K562 (cell line): ENCODE data around the gene GPALPP1. TPM values are rescaled to one million over a fixed set of nuclear protein-coding genes. Genes with fewer than 3 reads are reported as not detected.

Source experiments
- ATAC-seq: fragments of 200-7000 bp; cut with Tn5 transposase; 3 replicates; pipeline ENCODE4 v1.9.1; 2020; ENCODE audit warnings: moderate library complexity
- BruUV-seq: library from RNA; stranded (reverse); fragments of 400-500 nt; replicated peaks from 2 replicates; lab custom pipeline; 2021; lab: Mats Ljungman, UMichigan
- CTCF ChIA-PET: fragments of 300-600 bp; formaldehyde crosslinking; extraction: SDS; loops from one replicate; lab custom pipeline; 2021; ENCODE audit warnings: low intra/inter-chr PET ratio; lab: Yijun Ruan, JAX
- POLR2A ChIA-PET: fragments of 300-600, 350-650 bp; sonication (Branson Sonifier 250); formaldehyde crosslinking; extraction: SDS; loops from one replicate; lab custom pipeline; 2021; ENCODE audit warnings: antibody characterized with exemption, inconsistent platforms; lab: Yijun Ruan, JAX
- DNase-seq, 4 experiments: peaks; one replicate each; pipeline versions ENCODE4 v3.0.0 to v3.0.0-alpha.2; 2011 to 2018; ENCODE audit warnings: low spot score in 3 of 4, mixed read lengths in 3 of 4; ENCODE audit errors: extremely low read depth in 1 of 4
- FAIRE-seq: peaks from 2 replicates; lab custom pipeline; 2011; peaks lifted over from hg19 to GRCh38; lab: Jason Lieb, UNC
- H2AFZ ChIP-seq: 2 replicates; pipeline ENCODE4 v1.6.0; 2011; ENCODE audit warnings: low read depth, low read length, control low read depth, inconsistent platforms
- H3K27ac ChIP-seq: fragments of 200-600 bp; 3 replicates; pipeline ENCODE4 v1.8.0; 2011; ENCODE audit warnings: low read depth, mild to moderate bottlenecking, control low read depth, inconsistent platforms, low read length, moderate library complexity, mixed read lengths; ENCODE audit errors: extremely low read depth
- H3K27me3 ChIP-seq, 2 experiments: fragments of 300-600 bp in 1 of 2; 2 replicates in 1 of 2; 3 replicates in 1 of 2; pipeline versions ENCODE4 v1.6.0 to v1.8.0; 2011; ENCODE audit warnings: inconsistent platforms in 2 of 2, low read length in 2 of 2, mild to moderate bottlenecking in 1 of 2, mixed read lengths in 1 of 2, moderate library complexity in 1 of 2; ENCODE audit not compliant: control insufficient read depth in 2 of 2, insufficient read depth in 2 of 2
- H3K36me3 ChIP-seq: fragments of 300-600 bp; 3 replicates; pipeline ENCODE4 v1.8.0; 2011; ENCODE audit warnings: mild to moderate bottlenecking, low read length, inconsistent platforms; ENCODE audit not compliant: control insufficient read depth, insufficient read depth
- H3K4me1 ChIP-seq, 2 experiments: fragments of 200-600 bp in 1 of 2; replicated peaks in 1 of 2; 2 replicates in 1 of 2; 3 replicates in 1 of 2; pipeline versions ENCODE4 v1.5.1 to v1.8.0; 2011; ENCODE audit warnings: inconsistent platforms in 2 of 2, low read length in 2 of 2, mild to moderate bottlenecking in 1 of 2, mixed read lengths in 1 of 2, moderate library complexity in 1 of 2; ENCODE audit not compliant: control insufficient read depth in 2 of 2, insufficient read depth in 2 of 2
- H3K4me2 ChIP-seq: 2 replicates; pipeline ENCODE4 v1.6.1; 2011; ENCODE audit warnings: low read length, control low read depth, inconsistent platforms, mixed read lengths; ENCODE audit not compliant: insufficient read depth
- H3K4me3 ChIP-seq: fragments of 200-600 bp; sonication (generic), shearing (Covaris generic); 2 replicates; pipeline ENCODE4 v1.5.1; 2016; ENCODE audit warnings: control low read depth, inconsistent platforms
- H3K79me2 ChIP-seq: fragments of 200-600 bp; 3 replicates; pipeline ENCODE4 v1.8.0; 2011; ENCODE audit warnings: low read length, inconsistent platforms; ENCODE audit not compliant: control insufficient read depth, insufficient read depth
- H3K9ac ChIP-seq, 2 experiments: 2 replicates each; pipeline versions ENCODE4 v1.6.0 to v1.6.1; 2011; ENCODE audit warnings: low read depth in 2 of 2, low read length in 2 of 2, control low read depth in 1 of 2, inconsistent platforms in 1 of 2, mild to moderate bottlenecking in 1 of 2, mixed read lengths in 1 of 2; ENCODE audit not compliant: insufficient read depth in 1 of 2
- H3K9me1 ChIP-seq: one replicate; pipeline ENCODE4 v1.6.0; 2011; ENCODE audit warnings: inconsistent platforms, mild to moderate bottlenecking, low read length, moderate library complexity; ENCODE audit not compliant: control insufficient read depth, insufficient read depth
- H3K9me3 ChIP-seq: replicated peaks from 2 replicates; pipeline ENCODE4 v1.5.1; 2011; ENCODE audit warnings: low read depth, low read length, inconsistent platforms; ENCODE audit not compliant: control insufficient read depth, insufficient read depth
- H4K20me1 ChIP-seq: replicated peaks from 2 replicates; pipeline ENCODE4 v1.6.1; 2011; ENCODE audit warnings: low read length, inconsistent platforms, mixed read lengths; ENCODE audit not compliant: control insufficient read depth, insufficient read depth
- EP400 ChIP-seq: fragments of 450-650 bp; IDR thresholded peaks from 2 replicates; pipeline ENCODE4 v1.6.1; 2017; ENCODE audit warnings: antibody characterized with exemption, mild to moderate bottlenecking, moderate library complexity
- MYBL2 ChIP-seq, 2 experiments: fragments of 450-650 bp in 1 of 2; sonication (generic) in 1 of 2; formaldehyde crosslinking in 1 of 2; IDR thresholded peaks; 2 replicates each; pipeline versions ENCODE4 v1.6.1 to v1.8.1; 2017 to 2022; ENCODE audit warnings: borderline replicate concordance in 1 of 2, inconsistent platforms in 1 of 2, low read depth in 1 of 2, mild to moderate bottlenecking in 1 of 2, missing genetic modification reagents in 1 of 2, moderate library complexity in 1 of 2
- RBM39 ChIP-seq: fragments of 200-400 bp; formaldehyde crosslinking; optimal IDR thresholded peaks from 2 replicates; pipeline ENCODE3; 2018; ENCODE audit warnings: low read depth, low read length
- THRA ChIP-seq: fragments of 450-650 bp; IDR thresholded peaks from 2 replicates; pipeline ENCODE4 v1.6.1; 2017; ENCODE audit warnings: mild to moderate bottlenecking, moderate library complexity
- ZBTB7A ChIP-seq: IDR thresholded peaks from 2 replicates; pipeline ENCODE4 v1.6.1; 2011; ENCODE audit warnings: low read depth, mild to moderate bottlenecking, low read length, moderate library complexity, borderline replicate concordance; ENCODE audit not compliant: control insufficient read depth
- WGBS: fragments of 100-300 bp; shearing (Covaris generic); methylation state at CpG from one replicate; pipeline ENCODE4 v1.1.6; 2016; ENCODE audit warnings: low coverage, mixed read lengths; ENCODE audit not compliant: insufficient coverage; ENCODE audit errors: missing lambda C conversion rate; 5-methylcytosine and 5-hydroxymethylcytosine counted together
- in situ Hi-C: fragments of 300-500 bp; cut with MboI; formaldehyde crosslinking; loops from 4 replicates; pipeline ENCODE4 v1.15.0; 2018; ENCODE audit warnings: inconsistent platforms, mixed read lengths
- intact Hi-C: fragments of 100-400 bp; cut with micrococcal nuclease; formaldehyde crosslinking; loops from 2 replicates; pipeline ENCODE4 v1.14.2; 2022
- polyA plus RNA-seq, 8 experiments: library from polyadenylated mRNA; depleted of rRNA in 4 of 8; stranded (reverse) in 5 of 8; unstranded in 3 of 8; fragments of >200 nt; fragmentation: Nextera tagmentation in 2 of 8; fragmentation: Illumina TruSeq in 1 of 8; extraction: Ambion mirVana in 2 of 8; extraction: Trizol in 1 of 8; gene quantifications; 2 replicates each; pipeline versions ENCODE4 v1.2.1 to v1.2.3, GENCODE V29; 2011 to 2014; ENCODE audit warnings: inconsistent platforms in 1 of 8, missing spikeins in 1 of 8
- total RNA-seq, 7 experiments: library from RNA; depleted of rRNA in 6 of 7; stranded (reverse); fragments of >200 nt in 6 of 7; fragmentation: Illumina TruSeq in 2 of 7; extraction: Trizol in 2 of 7; gene quantifications; 2 replicates each; pipeline versions ENCODE4 v1.2.1 to v1.2.3, GENCODE V29; 2011 to 2021; ENCODE audit warnings: low replicate concordance in 1 of 7

Gene GPALPP1
- total and polyA plus RNA-seq, 9 of the 15 experiments (the other 6 are each of a cell fraction or from before 2014, with no cell fraction given): 8.1 to 22.3 (median 18.5) TPM

- no peak for TF ChIP-seq THRA
These were observed 12.3 kb upstream of the GPALPP1 start (continued) for GRCh38 chr13:44976949-44977583.

GRCh38 chr13:44978328-44978727 is 11.0 kb upstream of the GPALPP1 start:
- Histone ChIP-seq H3K9ac (no peak overlapping the region), H3K4me2 (no peak overlapping the region), H3K36me3 (peaks cover 60% of the 10 kb centered on the region), H3K79me2 (peaks cover 8% of the 10 kb centered on the region; the same call in 2 of the 3 replicates), H4K20me1 (no peaks in the 10 kb centered on the region), H3K9me1 (peaks cover 3% of the 10 kb centered on the region), H3K4me1 (peaks cover 0 to 3% of the 10 kb centered on the region in 2 experiments; a peak in 1 of 5 replicates), H3K27ac (no peak overlapping the region), H3K9me3 (no peaks in the 10 kb centered on the region), H3K27me3 (no peaks in the 10 kb centered on the region)
- in situ Hi-C loops: loop anchor here (10.0 kb wide), 1 partner anchor 494 kb away; no protein-coding TSS in a partner anchor
- 75% methylated on average over 1 of the region's 1 CpG for WGBS
- BruUV-seq: no TSS peak
- CTCF ChIA-PET: no interaction called here
- TF ChIP-seq MYBL2 (IDR thresholded peaks at IDR 0.05; ENCODE audit: low read depth) (no peak), MYBL2 (CRISPR knock-in tag; IDR thresholded peaks at IDR 0.05; ENCODE audit: borderline replicate concordance) (no peak), EP400 (no peak), RBM39 (no peak), ZBTB7A (no peak)
- TF ChIP-seq, all 486 proteins: peak for 0
- no peak overlapping the region for H3K4me3 ChIP-seq
- DNase-seq (no peak), FAIRE-seq (no peak), ATAC-seq (no peak)
- intact Hi-C loops: no loop called here
- POLR2A ChIA-PET: no interaction called here
- H2AFZ ChIP-seq: no peak overlapping the region
